ENCODE data around the gene CCDC149. TPM values are rescaled to one million over a fixed set of nuclear protein-coding genes. Genes with fewer than 3 reads are reported as not detected.

CCDC149 gene
- total RNA-seq, 2 experiments from 2014 or later = 0.25 to 0.69 TPM

DNA sequence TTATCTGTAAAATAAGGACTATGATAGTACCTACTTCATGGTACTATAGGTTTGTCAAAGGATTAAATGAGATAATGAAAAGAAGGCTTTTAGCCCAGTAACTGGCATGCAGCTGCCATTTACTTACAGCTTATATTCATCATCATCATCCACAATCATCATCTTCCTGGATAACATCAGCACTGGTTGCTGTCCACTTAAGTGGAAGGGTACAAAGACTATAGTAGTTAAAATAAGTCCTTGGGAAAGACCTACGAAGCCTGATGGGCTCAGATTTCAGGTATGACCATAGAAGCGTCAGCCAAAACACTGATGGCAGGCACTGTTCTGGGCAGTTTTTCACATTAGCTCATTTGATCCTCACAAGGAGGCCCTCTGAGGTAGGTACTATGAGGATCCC is 20.6 kb downstream of the CCDC149 start:
- intact Hi-C loops (cut with DNase I, micrococcal nuclease) = no loop called here
- H3K9me3 ChIP-seq (ENCODE audit: control insufficient read depth in 1 of 2, insufficient read depth in 1 of 2, low read length in 2 of 2) = no peaks in the 10 kb centered on the region
- no peak overlapping the region for H3K4me3 ChIP-seq (ENCODE audit: low read length)
- Mint-ChIP-seq H3K27ac (no peak overlapping the region), H3K9me3 (no peaks in the 10 kb centered on the region), H3K4me3 (no peak overlapping the region), H3K4me1 (ENCODE audit: low read depth) (no peaks in the 10 kb centered on the region), H3K36me3 (ENCODE audit: low read depth) (no peaks in the 10 kb centered on the region), H3K27me3 (peaks cover 8% of the 10 kb centered on the region)
- no peaks in the 10 kb centered on the region for H3K27me3 ChIP-seq (ENCODE audit: control insufficient read depth in 1 of 2, insufficient read depth in 2 of 2, low read length in 2 of 2)
- ChIA-PET POLR2A (no interaction called here), CTCF (no interaction called here)
- ATAC-seq (ENCODE audit: poor library complexity) = no peak
- H3K4me1 ChIP-seq (ENCODE audit: insufficient read depth, low read length) = no peaks in the 10 kb centered on the region
- no peak overlapping the region for H3K27ac ChIP-seq (ENCODE audit: low read depth in 1 of 2, low read length in 2 of 2)
- no peaks in the 10 kb centered on the region for H3K36me3 ChIP-seq (ENCODE audit: insufficient read depth, low read length)
- TF ChIP-seq, protein P1, sequence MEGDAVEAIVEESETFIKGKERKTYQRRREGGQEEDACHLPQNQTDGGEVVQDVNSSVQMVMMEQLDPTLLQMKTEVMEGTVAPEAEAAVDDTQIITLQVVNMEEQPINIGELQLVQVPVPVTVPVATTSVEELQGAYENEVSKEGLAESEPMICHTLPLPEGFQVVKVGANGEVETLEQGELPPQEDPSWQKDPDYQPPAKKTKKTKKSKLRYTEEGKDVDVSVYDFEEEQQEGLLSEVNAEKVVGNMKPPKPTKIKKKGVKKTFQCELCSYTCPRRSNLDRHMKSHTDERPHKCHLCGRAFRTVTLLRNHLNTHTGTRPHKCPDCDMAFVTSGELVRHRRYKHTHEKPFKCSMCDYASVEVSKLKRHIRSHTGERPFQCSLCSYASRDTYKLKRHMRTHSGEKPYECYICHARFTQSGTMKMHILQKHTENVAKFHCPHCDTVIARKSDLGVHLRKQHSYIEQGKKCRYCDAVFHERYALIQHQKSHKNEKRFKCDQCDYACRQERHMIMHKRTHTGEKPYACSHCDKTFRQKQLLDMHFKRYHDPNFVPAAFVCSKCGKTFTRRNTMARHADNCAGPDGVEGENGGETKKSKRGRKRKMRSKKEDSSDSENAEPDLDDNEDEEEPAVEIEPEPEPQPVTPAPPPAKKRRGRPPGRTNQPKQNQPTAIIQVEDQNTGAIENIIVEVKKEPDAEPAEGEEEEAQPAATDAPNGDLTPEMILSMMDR (IDR thresholded peaks at IDR 0.05) = no peak
- no peak for DNase-seq

DNA sequence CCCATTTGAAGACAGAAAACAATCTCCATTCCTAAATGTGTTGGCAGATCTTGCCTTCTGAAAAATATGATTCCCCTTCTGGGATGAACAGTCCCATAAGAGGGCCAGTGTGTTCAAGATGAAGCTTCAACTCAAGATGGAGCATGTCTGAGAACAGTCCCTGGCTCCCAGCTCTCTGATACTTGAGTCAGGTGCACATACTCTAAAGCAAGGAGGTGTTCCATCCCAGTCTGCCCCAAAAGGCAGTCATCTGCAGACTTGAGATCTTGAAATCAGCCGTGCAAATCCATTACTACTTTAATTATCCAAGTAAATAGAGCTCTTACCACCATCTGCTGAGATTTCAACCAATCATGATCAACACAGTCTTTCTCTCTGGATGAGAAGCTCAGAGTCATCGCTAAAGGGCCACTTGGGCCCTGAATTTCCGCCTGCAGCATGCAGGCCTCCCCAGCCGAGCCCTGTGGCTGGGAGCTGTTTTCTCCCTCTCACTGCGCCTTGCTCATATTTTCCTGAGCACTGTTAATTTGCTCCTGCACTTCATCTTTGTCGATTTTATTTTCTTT is 22.2 kb downstream of the CCDC149 start:
- Mint-ChIP-seq H3K27me3 (peaks cover 8% of the 10 kb centered on the region), H3K36me3 (ENCODE audit: low read depth) (no peaks in the 10 kb centered on the region), H3K4me3 (no peak overlapping the region), H3K4me1 (ENCODE audit: low read depth) (no peaks in the 10 kb centered on the region), H3K9me3 (no peaks in the 10 kb centered on the region), H3K27ac (no peak overlapping the region)
- Histone ChIP-seq H3K27ac (ENCODE audit: low read depth in 1 of 2, low read length in 2 of 2) (no peak overlapping the region), H3K36me3 (ENCODE audit: insufficient read depth, low read length) (no peaks in the 10 kb centered on the region), H3K4me3 (ENCODE audit: low read length) (no peak overlapping the region), H3K9me3 (ENCODE audit: control insufficient read depth in 1 of 2, insufficient read depth in 1 of 2, low read length in 2 of 2) (no peaks in the 10 kb centered on the region), H3K4me1 (ENCODE audit: insufficient read depth, low read length) (no peaks in the 10 kb centered on the region), H3K27me3 (ENCODE audit: control insufficient read depth in 1 of 2, insufficient read depth in 2 of 2, low read length in 2 of 2) (no peaks in the 10 kb centered on the region)
- ChIA-PET POLR2A (no interaction called here), CTCF (no interaction called here)
- ATAC-seq (ENCODE audit: poor library complexity) (no peak), DNase-seq (no peak)
- TF ChIP-seq, protein P1 (IDR thresholded peaks at IDR 0.05) = no peak
- intact Hi-C loops (cut with DNase I, micrococcal nuclease) = no loop called here

DNA sequence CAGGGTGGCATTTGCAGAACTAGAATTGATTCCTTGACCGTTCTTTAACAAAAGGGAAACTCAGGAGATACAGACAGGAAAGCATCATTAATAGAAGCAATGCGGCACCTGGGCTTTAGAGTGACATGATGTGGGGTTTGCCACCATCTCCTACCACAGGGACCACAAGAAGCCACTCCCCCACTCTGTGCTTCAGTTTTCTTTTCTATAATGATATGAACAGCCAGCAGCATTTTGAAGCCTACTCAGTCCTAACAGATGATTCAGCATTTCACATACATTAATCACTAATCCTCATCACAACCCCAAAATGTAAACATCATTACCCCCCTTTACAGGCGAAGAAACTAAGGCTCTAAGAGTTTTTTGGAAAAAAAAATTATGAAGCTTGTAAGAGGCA is 22.9 kb downstream of the CCDC149 start:
- CTCF ChIA-PET = no interaction called here

More for the DNA sequence above, 22.9 kb downstream of the CCDC149 start:
- no peak overlapping the region for H3K4me3 ChIP-seq (ENCODE audit: low read length)
- DNase-seq (no peak), ATAC-seq (ENCODE audit: poor library complexity) (no peak)
- TF ChIP-seq, protein P1 (IDR thresholded peaks at IDR 0.05) = no peak
- Mint-ChIP-seq H3K36me3 (ENCODE audit: low read depth) (no peaks in the 10 kb centered on the region), H3K9me3 (no peaks in the 10 kb centered on the region), H3K27ac (no peak overlapping the region), H3K4me1 (ENCODE audit: low read depth) (no peaks in the 10 kb centered on the region), H3K27me3 (peaks cover 8% of the 10 kb centered on the region), H3K4me3 (no peak overlapping the region)
- no peak overlapping the region for H3K27ac ChIP-seq (ENCODE audit: low read depth in 1 of 2, low read length in 2 of 2)
- H3K9me3 ChIP-seq (ENCODE audit: control insufficient read depth in 1 of 2, insufficient read depth in 1 of 2, low read length in 2 of 2) = no peaks in the 10 kb centered on the region
- H3K36me3 ChIP-seq (ENCODE audit: insufficient read depth, low read length) = no peaks in the 10 kb centered on the region
- intact Hi-C loops (cut with DNase I, micrococcal nuclease) = no loop called here
- POLR2A ChIA-PET = no interaction called here
- H3K4me1 ChIP-seq (ENCODE audit: insufficient read depth, low read length) = no peaks in the 10 kb centered on the region
- H3K27me3 ChIP-seq (ENCODE audit: control insufficient read depth in 1 of 2, insufficient read depth in 2 of 2, low read length in 2 of 2) = no peaks in the 10 kb centered on the region

Measured in CD4-positive, alpha-beta T cell (primary cell).